ENCODE results near the gene PLCXD3.

GRCh38 chr5:41418220-41419031 lies 92.0 kb downstream of the PLCXD3 start:
- TF ChIP-seq POU5F1 (IDR thresholded peaks at IDR 0.05; ENCODE audit: low read depth, low read length) (no peak), PHF8 (conservative IDR thresholded peaks at IDR 0.05; ENCODE audit: low read depth, low read length) (no peak), YY1 (IDR thresholded peaks at IDR 0.05; ENCODE audit: low read depth, low read length) (no peak), RXRA (IDR thresholded peaks at IDR 0.05; ENCODE audit: insufficient read depth, low read depth, low read length) (no peak), EGR1 (IDR thresholded peaks at IDR 0.05; ENCODE audit: borderline replicate concordance, low read depth, low read length) (no peak), POLR2A (IDR thresholded peaks at IDR 0.05; ENCODE audit: control extremely low read depth in 1 of 2, low read depth in 2 of 2, low read length in 2 of 2) (no peak), CBX8 (IDR thresholded peaks at IDR 0.05; ENCODE audit: borderline replicate concordance, low read depth, low read length) (no peak), CREB1 (IDR thresholded peaks at IDR 0.05) (no peak)
- TF ChIP-seq, protein P1, sequence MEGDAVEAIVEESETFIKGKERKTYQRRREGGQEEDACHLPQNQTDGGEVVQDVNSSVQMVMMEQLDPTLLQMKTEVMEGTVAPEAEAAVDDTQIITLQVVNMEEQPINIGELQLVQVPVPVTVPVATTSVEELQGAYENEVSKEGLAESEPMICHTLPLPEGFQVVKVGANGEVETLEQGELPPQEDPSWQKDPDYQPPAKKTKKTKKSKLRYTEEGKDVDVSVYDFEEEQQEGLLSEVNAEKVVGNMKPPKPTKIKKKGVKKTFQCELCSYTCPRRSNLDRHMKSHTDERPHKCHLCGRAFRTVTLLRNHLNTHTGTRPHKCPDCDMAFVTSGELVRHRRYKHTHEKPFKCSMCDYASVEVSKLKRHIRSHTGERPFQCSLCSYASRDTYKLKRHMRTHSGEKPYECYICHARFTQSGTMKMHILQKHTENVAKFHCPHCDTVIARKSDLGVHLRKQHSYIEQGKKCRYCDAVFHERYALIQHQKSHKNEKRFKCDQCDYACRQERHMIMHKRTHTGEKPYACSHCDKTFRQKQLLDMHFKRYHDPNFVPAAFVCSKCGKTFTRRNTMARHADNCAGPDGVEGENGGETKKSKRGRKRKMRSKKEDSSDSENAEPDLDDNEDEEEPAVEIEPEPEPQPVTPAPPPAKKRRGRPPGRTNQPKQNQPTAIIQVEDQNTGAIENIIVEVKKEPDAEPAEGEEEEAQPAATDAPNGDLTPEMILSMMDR (IDR thresholded peaks at IDR 0.05; ENCODE audit: control extremely low read depth in 1 of 3, insufficient read depth in 1 of 3, low read depth in 1 of 3, low read length in 3 of 3), result no peak
